SK-N-MC (cell line): ENCODE results near the gene PAX9.

Experiments used
- EZH2 ChIP-seq: fragments of 200-600 bp; sonication (generic); IDR thresholded peaks from one replicate; pipeline ENCODE4 v1.6.1; 2017; ENCODE audit warnings: antibody characterized with exemption
- POLR2AphosphoS5 ChIP-seq: IDR thresholded peaks from 2 replicates; pipeline ENCODE4 v1.6.1; 2012; ENCODE audit warnings: mild to moderate bottlenecking, low read depth, low read length, borderline replicate concordance

GRCh38 chr14:36619853-36620252 lies 41.8 kb upstream of the PAX9 start:
- TF ChIP-seq EZH2 (no peak), POLR2AphosphoS5 (no peak)
